GM12878 (cell line): ENCODE results near the gene NFASC. TPM values are rescaled to one million over a fixed set of nuclear protein-coding genes. Genes with fewer than 3 reads are reported as not detected.

Experiments used
- ATAC-seq: fragments of 200-7000 bp; cut with Tn5 transposase; 3 replicates; pipeline ENCODE4 v1.9.1; 2020; ENCODE audit warnings: mild to moderate bottlenecking, moderate library complexity
- BruUV-seq: library from RNA; stranded (reverse); fragments of 400-500 nt; replicated peaks from 2 replicates; lab custom pipeline; 2021; lab: Mats Ljungman, UMichigan
- CTCF ChIA-PET: fragments of 300-600 bp; sonication (Branson Sonifier 250); formaldehyde crosslinking; extraction: SDS; loops from one replicate; lab custom pipeline; 2021; ENCODE audit warnings: inconsistent platforms; lab: Yijun Ruan, JAX
- POLR2A ChIA-PET: fragments of 350-600 bp; formaldehyde crosslinking; extraction: SDS; loops from one replicate; lab custom pipeline; 2021; ENCODE audit warnings: inconsistent platforms; lab: Charles Lee
- RAD21 ChIA-PET: fragments of 300-600 bp; sonication (Branson Sonifier 250); formaldehyde crosslinking; loops from one replicate; lab custom pipeline; 2023; ENCODE audit warnings: antibody characterized with exemption; ENCODE audit not compliant: unreplicated experiment; lab: Charles Lee
- SMC1A ChIA-PET: fragments of 300-600 bp; sonication (Branson Sonifier 250); formaldehyde crosslinking; loops from one replicate; lab custom pipeline; 2023; ENCODE audit not compliant: unreplicated experiment, uncharacterized antibody; lab: Charles Lee
- DNase-seq: peaks from one replicate; pipeline ENCODE4 v3.0.0-alpha.2; 2011; ENCODE audit warnings: low read depth, low spot score
- FAIRE-seq: peaks from 3 replicates; lab custom pipeline; 2011; peaks lifted over from hg19 to GRCh38; lab: Jason Lieb, UNC
- H2AFZ ChIP-seq: 2 replicates; pipeline ENCODE4 v1.6.0; 2011; ENCODE audit warnings: low read depth, low read length, control low read depth; ENCODE audit not compliant: control insufficient read depth
- H3K27ac ChIP-seq: 2 replicates; pipeline ENCODE4 v1.5.1; 2011; ENCODE audit warnings: control low read depth; ENCODE audit not compliant: control insufficient read depth, insufficient read depth
- H3K27me3 ChIP-seq, 2 experiments: replicated peaks in 1 of 2; 2 replicates each; pipeline versions ENCODE4 v1.6.0 to v1.6.1; 2011; ENCODE audit warnings: low read length in 1 of 2; ENCODE audit not compliant: control insufficient read depth in 2 of 2, insufficient read depth in 2 of 2
- H3K36me3 ChIP-seq, 2 experiments: 2 replicates each; pipeline ENCODE4 v1.5.1; 2011; ENCODE audit warnings: low read length in 1 of 2; ENCODE audit not compliant: control insufficient read depth in 2 of 2, insufficient read depth in 2 of 2
- H3K4me1 ChIP-seq: 2 replicates; pipeline ENCODE4 v1.6.1; 2011; ENCODE audit warnings: mild to moderate bottlenecking, low read length, moderate library complexity, mixed read lengths; ENCODE audit not compliant: control insufficient read depth, insufficient read depth
- H3K4me2 ChIP-seq: 2 replicates; pipeline ENCODE4 v1.6.0; 2011; ENCODE audit warnings: control low read depth; ENCODE audit not compliant: control insufficient read depth, insufficient read depth
- H3K4me3 ChIP-seq: fragments of 200-600 bp; sonication (generic); 2 replicates; pipeline ENCODE4 v1.5.1; 2016
- H3K79me2 ChIP-seq: 2 replicates; pipeline ENCODE4 v1.6.0; 2011; ENCODE audit warnings: low read length; ENCODE audit not compliant: control insufficient read depth, insufficient read depth
- H3K9ac ChIP-seq: 2 replicates; pipeline ENCODE4 v1.8.0; 2011; ENCODE audit warnings: low read length, control low read depth, mixed read lengths; ENCODE audit not compliant: control insufficient read depth, insufficient read depth
- H3K9me3 ChIP-seq: replicated peaks from 3 replicates; pipeline ENCODE4 v1.5.1; 2011; ENCODE audit warnings: mild to moderate bottlenecking, low read length; ENCODE audit not compliant: control insufficient read depth, insufficient read depth
- H4K20me1 ChIP-seq: 2 replicates; pipeline ENCODE4 v1.6.0; 2011; ENCODE audit not compliant: control insufficient read depth, insufficient read depth
- BCL11A ChIP-seq: IDR thresholded peaks from 2 replicates; pipeline ENCODE4 v1.6.1; 2011; ENCODE audit warnings: low read depth, low read length
- KAT2A ChIP-seq: conservative IDR thresholded peaks from 2 replicates; pipeline ENCODE4 v1.6.1; 2011; ENCODE audit warnings: low read depth, low read length; ENCODE audit not compliant: control insufficient read depth
- POU2F2 ChIP-seq: IDR thresholded peaks from 3 replicates; pipeline ENCODE4 v1.6.1; 2011; ENCODE audit warnings: low read depth, mild to moderate bottlenecking, low read length, borderline replicate concordance
- RBBP5 ChIP-seq: fragments of 200-600 bp; sonication (generic); conservative IDR thresholded peaks from 2 replicates; pipeline ENCODE4 v1.6.1; 2016
- SIN3A ChIP-seq: IDR thresholded peaks from 2 replicates; pipeline ENCODE4 v1.6.1; 2012; ENCODE audit warnings: low read depth, low read length, improper control_type of control experiment
- SMAD1 ChIP-seq: fragments of 450-650 bp; IDR thresholded peaks from 2 replicates; pipeline ENCODE4 v1.6.1; 2018; ENCODE audit warnings: mild to moderate bottlenecking, low read depth; ENCODE audit not compliant: partially characterized antibody
- SMARCA5 ChIP-seq: fragments of 450-650 bp; IDR thresholded peaks from 2 replicates; pipeline ENCODE4 v1.6.1; 2017; ENCODE audit warnings: mild to moderate bottlenecking
- SREBF2 ChIP-seq: IDR thresholded peaks from 2 replicates; pipeline ENCODE4 v1.6.1; 2012; ENCODE audit warnings: mild to moderate bottlenecking, low read length
- STAT1 ChIP-seq: fragments of 450-650 bp; conservative IDR thresholded peaks from 2 replicates; pipeline ENCODE4 v1.6.1; 2014; ENCODE audit warnings: antibody characterized with exemption, mild to moderate bottlenecking
- USF2 ChIP-seq: IDR thresholded peaks from 2 replicates; pipeline ENCODE4 v1.6.1; 2011; ENCODE audit warnings: low read depth, low read length, improper control_type of control experiment, borderline replicate concordance
- WGBS: methylation state at CpG from one replicate; pipeline ENCODE4 v1.1.6; 2016; ENCODE audit warnings: low lambda C conversion rate; ENCODE audit not compliant: insufficient replicate concordance, insufficient coverage; ENCODE audit errors: missing lambda C conversion rate; 5-methylcytosine and 5-hydroxymethylcytosine counted together
- in situ Hi-C: fragments of 300-500 bp; cut with MboI; formaldehyde crosslinking; loops from 9 replicates; pipeline ENCODE4 v1.14.3; 2018; ENCODE audit warnings: mixed read lengths
- intact Hi-C: fragments of 100-400 bp; cut with micrococcal nuclease; formaldehyde crosslinking; loops from one replicate; pipeline ENCODE4 v1.14.2; 2022; ENCODE audit not compliant: unreplicated experiment
- polyA plus RNA-seq, 11 experiments: library from polyadenylated mRNA; depleted of rRNA in 4 of 11; unstranded in 6 of 11; stranded (reverse) in 5 of 11; fragments of >200 nt; fragmentation: Nextera tagmentation in 4 of 11; fragmentation: Illumina TruSeq in 1 of 11; extraction: Ambion mirVana in 4 of 11; extraction: Trizol in 1 of 11; gene quantifications; 1 replicate in 1 of 11; 2 replicates in 10 of 11; pipeline versions ENCODE4 v1.2.1 to v1.2.3, GENCODE V29; 2011 to 2016; ENCODE audit warnings: inconsistent platforms in 2 of 11, missing spikeins in 2 of 11, low read depth in 1 of 11
- total RNA-seq, 4 experiments: library from RNA; depleted of rRNA in 3 of 4; stranded (reverse); fragments of >200 nt in 3 of 4; fragmentation: Illumina TruSeq in 1 of 4; extraction: Trizol in 1 of 4; gene quantifications; 2 replicates each; pipeline versions ENCODE4 v1.2.1 to v1.2.3, GENCODE V29; 2013 to 2021
- TF ChIP-seq, protein P1 (sequence below): IDR thresholded peaks from 2 replicates; pipeline ENCODE4 v1.6.1; 2011; ENCODE audit warnings: borderline replicate concordance, low read depth, mild to moderate bottlenecking, moderate library complexity, mixed read lengths, low read length; ENCODE audit not compliant: insufficient read depth; ENCODE audit errors: extremely low read length

NFASC gene
- total and polyA plus RNA-seq, 10 of the 15 experiments (the other 5 are each of a cell fraction or from before 2014, with no cell fraction given) = 0.04 to 0.31 (median 0.12) TPM; not detected in 4

DNA sequence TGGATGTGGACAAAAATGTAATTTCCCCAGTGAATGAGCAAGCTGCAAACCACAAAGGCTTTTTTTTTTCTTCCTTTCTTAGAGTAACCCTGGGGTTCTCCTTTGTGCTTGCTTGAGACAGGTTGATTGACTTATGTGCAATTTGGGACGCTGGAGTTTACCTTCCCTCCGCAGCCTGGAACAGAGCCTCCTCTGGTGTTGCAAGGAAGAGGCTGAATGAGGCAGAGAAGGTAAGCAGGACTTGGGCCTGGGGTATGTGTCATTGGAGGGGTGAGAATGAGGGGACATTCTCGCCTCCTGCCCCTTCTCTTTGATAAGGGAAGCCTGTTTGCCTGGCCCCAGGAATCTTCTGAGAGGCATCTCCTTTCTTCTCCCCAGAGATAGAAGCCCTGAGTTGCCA is 49.8 kb downstream of the NFASC start:
- no TSS peak for BruUV-seq
- intact Hi-C loops (no loop called here), in situ Hi-C loops (no loop called here)
- RAD21 ChIA-PET = no interaction called here
- Histone ChIP-seq H3K27ac (no peak overlapping the region), H3K36me3 (no peaks in the 10 kb centered on the region), H3K4me1 (no peaks in the 10 kb centered on the region), H3K9ac (no peak overlapping the region), H2AFZ (no peak overlapping the region), H4K20me1 (no peaks in the 10 kb centered on the region), H3K4me2 (no peak overlapping the region), H3K27me3 (peaks cover 0 to 3% of the 10 kb centered on the region in 2 experiments; a peak in 3 of 4 replicates), H3K9me3 (no peaks in the 10 kb centered on the region), H3K79me2 (no peaks in the 10 kb centered on the region), H3K4me3 (no peak overlapping the region)
- SMC1A ChIA-PET = interaction anchor here (0.8 to 0.9 kb wide), 2 partner anchors 101 to 199 kb away, joined by 3 read pairs; no protein-coding TSS in a partner anchor
- CTCF ChIA-PET = no interaction called here
- TF ChIP-seq RBBP5 (no peak), POU2F2 (no peak), BCL11A (no peak), SMAD1 (no peak), KAT2A (no peak), SIN3A (no peak), STAT1 (no peak), SREBF2 (no peak), USF2 (no peak)
- 16% methylated on average over 3 of the region's 3 CpGs for WGBS
- ATAC-seq (no peak), DNase-seq (no peak), FAIRE-seq (no peak)
- POLR2A ChIA-PET = no interaction called here

- RAD21 ChIA-PET = no interaction called here
- Histone ChIP-seq H3K9me3 (no peaks in the 10 kb centered on the region), H3K4me3 (no peak overlapping the region), H3K4me1 (no peaks in the 10 kb centered on the region), H3K36me3 (no peaks in the 10 kb centered on the region), H3K4me2 (no peak overlapping the region), H4K20me1 (no peaks in the 10 kb centered on the region; the same call in 1 of the 2 replicates), H3K9ac (no peak overlapping the region), H3K79me2 (no peaks in the 10 kb centered on the region), H3K27ac (no peak overlapping the region), H3K27me3 (peaks cover 0 to 3% of the 10 kb centered on the region in 2 experiments; a peak in 3 of 4 replicates), H2AFZ (no peak overlapping the region)
- DNase-seq = no peak
- in situ Hi-C loops (no loop called here), intact Hi-C loops (no loop called here)
- SMC1A ChIA-PET = no interaction called here
- FAIRE-seq = no peak
- no peak for ATAC-seq
- WGBS = 12% methylated on average over 7 of the region's 7 CpGs
- POLR2A ChIA-PET = no interaction called here
- TF ChIP-seq, protein P1, sequence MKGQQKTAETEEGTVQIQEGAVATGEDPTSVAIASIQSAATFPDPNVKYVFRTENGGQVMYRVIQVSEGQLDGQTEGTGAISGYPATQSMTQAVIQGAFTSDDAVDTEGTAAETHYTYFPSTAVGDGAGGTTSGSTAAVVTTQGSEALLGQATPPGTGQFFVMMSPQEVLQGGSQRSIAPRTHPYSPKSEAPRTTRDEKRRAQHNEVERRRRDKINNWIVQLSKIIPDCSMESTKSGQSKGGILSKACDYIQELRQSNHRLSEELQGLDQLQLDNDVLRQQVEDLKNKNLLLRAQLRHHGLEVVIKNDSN = no peak
- TF ChIP-seq USF2 (no peak), SMARCA5 (no peak)
- no TSS peak for BruUV-seq
- CTCF ChIA-PET = no interaction called here
Measured at GRCh38 chr1:204920967-204921366, 50.3 kb downstream of the NFASC start.
